Activated CD4-positive, alpha-beta T cell treated with anti-CD3 and anti-CD28 coated beads, Interleukin-2, Interleukin-6, amounts not matched to agents 100 ng/mL and 50 ng/mL, durations not matched to agents 16 hours and 8 hours (primary cell): ENCODE measurements around the gene TRIM29.

Source experiments
- DNase-seq: peaks from one replicate; pipeline ENCODE4 v3.0.0-alpha.2; 2020

TRIM29 gene

DNA sequence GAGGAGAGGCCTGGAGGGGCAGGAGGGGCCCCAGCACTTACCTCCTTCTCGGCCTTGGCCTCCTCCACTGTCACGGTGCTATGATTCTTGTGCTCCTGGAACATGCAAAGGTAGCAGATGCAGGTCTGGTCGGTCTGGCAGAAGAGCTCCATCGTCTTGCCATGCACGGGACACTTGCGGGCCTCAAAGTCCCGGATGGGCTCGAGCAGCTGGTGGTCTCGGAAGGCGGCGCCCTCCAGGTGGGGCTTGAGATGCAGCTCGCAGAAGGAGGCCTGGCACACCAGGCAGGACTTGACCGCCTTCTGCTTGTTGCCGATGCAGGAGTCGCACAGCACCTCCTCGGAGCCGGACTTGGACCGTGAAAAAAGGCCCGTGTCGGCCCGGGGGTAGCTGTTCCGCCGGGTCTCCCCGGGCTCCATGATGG lies 714 bp downstream of the TRIM29 start:
- no peak for DNase-seq

DNA sequence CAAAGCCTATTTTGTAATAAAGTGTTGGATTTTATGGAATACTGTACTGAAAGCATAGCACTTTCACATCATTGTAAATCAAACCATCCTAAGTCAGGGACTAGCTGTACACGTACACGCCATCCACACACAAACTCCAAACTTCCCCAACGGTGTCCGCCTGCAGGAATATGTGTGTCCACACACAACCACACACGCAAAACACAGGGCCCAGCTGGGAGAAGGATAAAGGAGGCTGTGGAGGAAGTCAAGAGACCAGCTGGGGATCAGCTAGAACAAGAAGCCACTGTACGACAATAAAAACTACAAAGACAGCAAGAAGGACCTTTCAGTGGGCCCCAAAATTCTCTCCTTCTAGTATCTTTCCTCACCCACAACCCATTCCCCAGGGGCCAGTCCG lies 1.6 kb downstream of the TRIM29 start:
- DNase-seq, result no peak

DNA sequence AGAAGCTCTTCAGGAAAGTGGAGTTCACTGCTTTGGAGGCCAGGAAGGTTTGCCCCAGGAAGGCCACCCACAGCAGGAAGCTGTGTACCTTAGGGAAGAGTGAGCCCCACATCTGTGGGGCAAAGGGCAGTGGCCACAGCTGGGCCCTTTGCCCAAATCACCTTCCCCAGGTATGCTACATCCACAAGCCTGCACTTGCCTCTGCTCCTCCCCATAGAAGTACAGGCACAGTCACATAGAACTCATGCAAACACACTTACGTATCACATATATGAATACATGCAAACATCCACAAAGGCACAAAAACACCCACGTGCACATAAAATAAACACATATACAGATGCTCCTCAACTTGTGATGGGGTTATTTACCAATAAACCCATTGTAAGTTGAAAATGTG lies 2.1 kb downstream of the TRIM29 start:
- DNase-seq, result no peak

DNA sequence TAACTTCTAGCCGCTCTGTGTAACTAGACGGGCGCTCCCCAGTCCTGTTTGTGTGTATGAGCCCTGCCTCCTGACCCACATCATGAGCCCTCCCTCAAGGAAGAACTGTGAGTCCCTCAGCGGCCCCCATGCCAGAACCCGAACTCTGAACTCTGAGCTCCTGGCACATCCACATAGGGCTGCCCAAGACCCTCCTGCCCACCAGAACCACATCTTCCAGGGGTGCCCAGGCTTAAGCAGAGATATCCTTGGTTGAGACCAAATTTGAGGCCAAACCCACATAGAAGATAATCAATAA lies 3.0 kb downstream of the TRIM29 start:
- no peak for DNase-seq

DNA sequence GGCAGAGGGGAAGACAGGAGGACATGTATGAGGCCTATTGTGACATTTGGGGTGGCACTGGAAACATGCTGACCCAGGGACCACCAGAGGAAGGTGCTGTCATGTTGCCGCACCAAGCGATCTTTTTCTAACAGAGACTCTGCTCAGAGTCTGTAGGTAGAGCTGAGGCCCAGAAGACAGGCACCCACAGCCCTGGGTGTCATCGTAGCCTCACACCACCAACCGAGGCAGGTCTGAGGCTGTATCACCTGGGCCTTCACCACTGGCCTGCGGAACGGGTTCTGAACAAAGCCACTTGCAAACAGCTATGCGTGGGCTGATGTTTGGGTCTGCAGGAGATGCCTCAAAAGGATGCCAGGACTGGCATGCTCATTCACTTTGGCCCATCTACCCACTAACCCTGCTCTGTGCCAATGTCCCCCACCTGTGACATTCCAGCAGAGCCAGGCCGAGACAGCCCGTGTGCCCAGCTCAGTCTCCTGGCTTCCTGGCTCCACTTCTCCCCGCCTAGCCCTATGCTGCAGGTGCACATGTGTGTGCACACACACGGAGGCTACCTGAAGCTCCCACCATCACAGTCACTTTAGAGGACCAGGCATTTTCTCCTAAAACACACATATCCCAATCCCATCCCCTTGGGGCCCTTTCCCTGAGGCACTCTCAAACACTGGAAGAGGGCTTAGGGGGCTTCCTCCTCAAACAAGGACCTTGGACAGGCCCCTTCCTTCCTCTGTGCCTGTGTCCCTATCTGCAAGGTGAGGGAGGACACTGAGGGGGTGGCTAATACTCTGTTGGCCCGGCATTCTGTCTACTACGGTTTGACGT lies 3.6 kb downstream of the TRIM29 start:
- no peak for DNase-seq

DNA sequence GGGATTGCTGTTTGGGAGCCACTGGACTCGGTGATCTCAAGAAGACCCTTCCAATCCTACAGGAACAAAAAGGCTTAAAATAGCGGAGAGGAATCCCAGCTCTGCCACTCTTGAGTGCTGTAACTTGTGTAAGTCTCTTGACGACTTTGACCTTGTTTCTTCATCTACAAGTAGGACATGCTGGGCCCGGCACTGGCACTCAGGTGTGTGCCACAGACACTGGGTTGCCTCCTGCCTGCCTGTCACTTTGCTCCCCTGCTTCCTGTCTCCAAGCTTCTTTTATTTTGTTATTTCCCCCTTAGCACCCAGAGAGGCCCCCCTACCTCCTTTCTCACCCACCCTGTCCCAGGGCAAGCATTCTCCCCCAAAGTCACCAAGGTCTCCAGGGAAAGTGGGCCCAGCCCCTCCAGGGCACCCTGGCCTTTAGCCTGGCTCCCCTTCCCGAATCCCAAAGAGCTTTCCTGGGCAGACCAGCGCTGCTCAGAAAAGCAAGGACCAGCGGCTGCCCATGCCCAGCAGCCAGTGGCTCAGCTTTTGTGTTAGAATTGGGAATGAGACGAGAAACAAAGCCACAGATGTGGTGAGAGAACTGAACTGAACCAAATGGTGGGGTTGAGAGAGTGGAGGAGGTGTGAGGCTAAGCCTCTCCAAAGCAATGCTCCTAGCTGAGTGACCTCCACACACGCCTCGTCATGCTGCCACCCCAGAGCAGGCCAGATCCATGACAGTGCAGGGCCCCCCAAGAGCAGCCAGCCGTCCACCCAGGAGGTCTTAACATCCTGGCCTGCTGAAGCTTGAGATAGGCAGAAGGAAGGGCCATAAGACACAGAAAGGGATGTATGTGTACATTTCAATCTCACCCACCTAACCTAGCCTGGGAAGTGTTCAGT lies 4.5 kb downstream of the TRIM29 start:
- DNase-seq, result no peak

DNA sequence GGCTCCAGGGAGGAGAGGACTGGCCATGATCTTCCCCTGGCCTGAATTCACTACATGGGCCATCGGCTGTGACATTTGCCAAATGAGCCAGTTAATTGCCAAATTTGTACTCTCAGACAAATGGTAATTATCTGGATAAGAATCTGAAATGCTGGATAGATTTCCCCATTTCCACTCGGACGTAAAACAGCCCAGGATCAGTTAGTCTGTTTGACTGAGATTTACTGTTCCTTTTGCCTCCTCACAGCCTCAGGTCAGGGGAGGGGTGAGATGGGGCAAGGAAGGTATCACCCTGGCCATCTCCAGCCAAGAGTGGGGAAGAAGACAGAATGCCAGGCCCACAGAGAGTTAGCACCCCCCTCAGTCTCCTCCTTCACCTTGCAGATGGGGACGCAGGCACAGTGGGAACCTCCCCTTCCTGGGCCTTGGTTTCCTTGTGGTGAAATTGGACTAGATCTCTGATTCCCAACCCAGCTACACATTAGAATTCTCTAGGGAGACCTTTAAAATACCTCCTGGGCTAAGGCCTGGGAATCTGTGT lies 5.2 kb downstream of the TRIM29 start:
- no peak for DNase-seq

DNA sequence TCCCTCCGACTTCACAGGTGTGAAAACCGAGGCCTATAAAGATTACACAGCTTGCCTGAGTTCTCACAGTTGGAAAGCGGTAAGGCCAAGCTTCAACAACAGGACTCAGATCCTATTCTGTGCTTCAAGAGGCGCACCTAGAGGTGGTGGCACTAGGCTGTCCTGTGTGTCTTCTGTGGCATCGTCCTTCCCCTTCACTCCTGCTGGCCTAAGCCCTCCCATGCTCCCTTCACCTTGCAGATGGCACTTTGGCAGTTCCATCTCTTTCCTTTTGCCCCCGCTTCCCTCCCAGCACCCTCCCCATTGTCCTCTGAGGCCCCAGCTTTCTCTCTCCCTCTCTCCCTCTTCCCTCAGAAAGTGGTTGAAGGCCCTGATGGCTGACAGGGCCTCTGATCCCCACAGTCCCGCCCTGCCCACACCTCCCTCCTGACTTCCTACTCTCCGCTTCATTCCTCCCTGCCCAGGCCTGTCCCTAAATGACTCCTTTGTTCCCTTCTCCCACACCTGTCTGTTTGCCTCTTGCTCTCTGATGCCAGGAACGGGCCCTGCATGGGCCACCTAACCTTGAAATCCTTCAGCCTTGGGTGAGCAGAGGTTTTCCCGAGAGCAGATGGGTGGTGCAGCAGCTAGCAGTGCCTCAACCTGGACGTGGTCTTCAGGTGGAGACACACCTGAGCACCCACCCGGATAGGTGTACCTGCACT lies 5.8 kb downstream of the TRIM29 start:
- no peak for DNase-seq

DNA sequence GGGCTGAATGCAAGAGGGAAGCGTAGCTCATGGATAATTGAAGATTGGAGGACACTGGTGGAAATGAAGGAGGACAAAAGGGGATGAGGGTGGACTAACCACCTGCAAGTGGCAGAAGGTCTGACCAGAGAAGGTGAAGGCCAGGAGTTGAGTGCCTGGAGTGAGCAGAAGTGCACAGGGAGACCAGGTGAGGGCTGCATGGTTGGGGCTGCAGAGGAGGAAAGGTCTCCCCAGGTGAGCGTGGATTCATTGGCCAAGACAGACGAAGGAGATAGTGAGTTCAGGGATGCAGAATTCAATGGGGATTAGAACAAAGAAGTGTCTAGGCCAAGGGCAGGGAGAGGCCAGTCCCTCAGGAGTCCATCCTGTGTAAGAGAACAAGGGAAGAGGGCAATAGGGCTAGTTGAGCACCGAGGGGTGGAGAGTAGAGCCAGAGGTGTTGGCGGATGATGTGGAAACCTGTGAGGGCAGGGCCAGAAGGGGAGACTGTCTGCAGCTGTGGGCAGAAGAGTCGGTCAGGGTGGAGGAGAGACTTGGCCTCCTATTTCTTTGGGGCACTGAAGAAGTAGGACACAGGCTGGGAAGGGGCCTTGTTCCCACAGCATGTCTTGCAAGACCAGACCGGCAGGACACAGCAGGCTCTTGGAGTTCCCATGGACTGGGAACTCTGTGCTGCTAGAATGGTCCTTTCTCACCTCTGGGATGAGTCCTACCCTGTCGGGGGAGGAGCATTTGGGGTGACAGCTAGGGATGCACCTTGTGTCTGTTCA lies 6.7 kb downstream of the TRIM29 start:
- no peak for DNase-seq

DNA sequence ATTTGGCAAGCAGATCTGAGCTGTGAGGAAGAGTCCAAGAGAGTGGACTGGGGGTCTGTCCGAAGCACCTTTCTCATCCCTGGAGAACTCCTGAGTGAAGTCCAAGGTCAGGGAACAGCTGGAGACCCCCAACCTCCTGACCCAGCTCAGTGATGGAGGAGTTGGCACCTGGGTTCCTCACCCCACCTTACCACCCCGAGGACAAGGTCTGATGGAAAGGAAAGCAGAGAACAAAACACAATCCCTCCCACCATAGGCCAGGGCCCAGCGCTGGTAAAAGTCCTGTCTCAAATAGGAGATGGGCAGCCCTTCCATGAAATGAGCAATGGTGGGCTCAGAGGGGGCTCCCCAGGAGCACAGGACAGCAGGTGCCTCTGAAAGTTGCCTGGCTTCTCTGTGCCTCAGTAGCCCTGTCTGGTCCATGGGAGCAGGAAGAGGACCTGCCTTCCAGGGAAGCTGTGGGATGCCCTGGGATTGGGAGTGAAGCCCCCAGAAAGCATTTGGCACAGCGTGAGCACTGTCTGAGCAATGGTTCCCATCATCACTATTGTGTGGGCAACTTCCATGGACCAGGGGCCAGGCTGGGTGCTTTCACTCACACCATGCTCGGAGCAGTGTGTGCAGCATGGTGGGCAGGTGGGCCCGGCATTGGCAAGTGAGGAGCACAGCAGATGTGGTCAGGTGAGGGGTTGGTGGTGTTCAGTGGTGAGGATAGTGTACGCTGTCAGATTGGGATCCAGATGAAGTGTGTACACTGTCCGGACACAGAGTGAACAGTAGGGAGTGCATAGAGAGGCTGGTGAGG lies 7.5 kb downstream of the TRIM29 start:
- no peak for DNase-seq

DNA sequence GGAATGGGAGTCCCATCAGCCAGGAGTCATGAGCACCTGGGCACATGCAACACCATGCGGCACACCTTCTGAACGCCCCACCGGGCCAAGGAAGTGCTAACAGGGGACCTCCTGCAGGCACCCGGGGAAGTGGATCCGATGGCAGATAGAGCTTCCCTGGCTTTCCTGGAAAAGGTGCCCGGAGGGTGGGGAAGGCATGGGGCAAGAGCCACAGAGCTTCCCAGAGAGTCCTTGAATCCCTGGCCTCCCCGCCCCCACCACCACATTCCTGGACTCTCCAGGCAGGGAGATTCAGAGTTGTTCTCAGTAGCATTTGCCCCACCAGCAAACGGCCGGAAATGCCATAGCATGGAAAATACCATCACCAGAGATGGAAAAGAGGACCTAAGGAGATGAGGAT lies 8.3 kb downstream of the TRIM29 start:
- no peak for DNase-seq

DNA sequence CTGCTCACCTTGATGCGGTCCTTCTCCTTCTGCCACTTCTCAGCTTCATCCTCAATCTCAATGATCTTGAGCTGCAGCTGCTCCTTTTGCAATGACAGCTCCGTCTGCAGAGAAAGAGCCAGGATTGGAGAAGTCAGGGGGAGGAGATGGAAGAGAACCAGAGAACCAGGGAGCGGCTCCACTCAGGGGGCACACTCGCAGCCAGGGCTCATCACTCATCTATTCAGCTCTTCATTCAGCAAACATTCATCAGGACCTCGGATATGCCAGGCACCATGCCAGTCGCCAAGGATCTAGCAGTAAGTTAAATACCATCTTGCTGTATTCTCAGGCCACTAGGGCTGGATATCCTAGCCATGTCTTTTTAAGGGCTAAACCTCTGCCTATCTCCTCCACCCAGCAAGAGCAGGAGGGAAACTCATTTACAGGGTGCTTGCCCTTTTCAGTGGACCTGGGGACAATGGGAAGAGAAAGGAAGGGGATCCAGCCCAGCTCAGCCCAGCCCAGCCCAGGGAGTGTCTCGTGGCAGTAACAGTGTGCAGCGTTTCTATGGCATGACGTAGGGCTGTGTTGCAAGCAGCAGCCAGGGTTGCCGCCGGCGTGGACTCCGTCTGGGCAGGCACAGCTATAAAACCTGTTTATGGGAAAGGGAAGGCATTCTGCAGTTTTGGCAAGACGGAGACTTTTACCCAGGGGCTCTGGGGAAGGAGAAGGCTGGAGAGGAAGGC lies 9.4 kb downstream of the TRIM29 start:
- no peak for DNase-seq

DNA sequence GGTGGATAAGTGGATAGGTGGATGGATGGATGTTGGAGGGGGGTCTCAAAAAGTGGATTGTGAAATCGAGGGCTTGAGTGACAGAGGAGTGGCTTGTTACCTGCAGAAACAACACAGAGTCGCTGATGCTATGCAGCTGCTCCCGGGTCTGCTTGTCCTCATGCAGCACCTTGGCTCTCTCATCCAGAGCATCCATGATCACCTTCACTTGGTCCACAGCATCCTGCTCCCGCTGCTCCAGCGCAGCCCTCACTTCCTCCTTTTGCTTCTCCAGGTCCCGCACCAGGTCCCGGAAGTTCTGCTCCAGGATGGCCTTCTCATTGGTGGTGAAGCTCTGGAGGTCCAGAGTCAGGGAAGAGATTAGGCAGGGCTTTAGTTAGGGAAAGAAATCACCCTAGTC lies 10.7 kb downstream of the TRIM29 start:
- no peak for DNase-seq

DNA sequence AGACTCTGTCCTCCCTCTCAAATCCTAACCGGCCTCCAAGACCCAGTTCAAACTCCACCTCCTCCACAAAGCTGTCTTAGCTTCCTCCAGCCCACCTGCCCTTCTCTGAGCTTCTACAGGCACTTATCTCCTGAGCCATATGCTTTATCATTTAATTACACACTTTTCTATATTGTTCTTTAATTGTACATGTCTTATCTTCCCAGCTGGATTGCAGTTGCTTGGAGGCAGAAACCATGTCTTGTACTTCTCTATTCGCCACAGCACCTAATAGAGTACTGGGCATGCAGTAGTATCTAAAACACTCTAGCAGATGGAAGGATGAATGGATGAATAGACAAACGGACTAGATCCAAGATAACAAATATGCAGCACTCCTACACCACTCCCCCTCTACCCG lies 11.3 kb downstream of the TRIM29 start:
- DNase-seq, result no peak

DNA sequence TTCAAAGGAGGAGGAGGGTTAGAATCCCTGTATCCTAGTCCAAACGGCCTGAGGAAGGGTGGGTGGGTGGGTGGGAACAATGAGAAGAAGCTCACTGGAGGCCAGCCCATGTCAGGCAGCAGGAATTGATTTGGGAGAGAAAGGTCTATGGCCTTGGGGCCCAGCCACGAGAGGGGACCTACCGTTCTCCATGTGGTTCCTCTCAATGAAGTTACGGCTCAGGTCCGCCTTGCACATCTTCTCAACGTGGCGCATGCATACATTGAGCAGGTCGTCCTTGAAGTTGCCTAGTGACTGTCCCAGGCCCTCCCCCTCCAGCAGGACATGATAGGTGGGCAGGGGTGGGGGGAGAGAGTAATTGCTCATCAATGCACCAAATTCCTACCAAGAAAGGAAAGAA lies 12.4 kb downstream of the TRIM29 start:
- no peak for DNase-seq

DNA sequence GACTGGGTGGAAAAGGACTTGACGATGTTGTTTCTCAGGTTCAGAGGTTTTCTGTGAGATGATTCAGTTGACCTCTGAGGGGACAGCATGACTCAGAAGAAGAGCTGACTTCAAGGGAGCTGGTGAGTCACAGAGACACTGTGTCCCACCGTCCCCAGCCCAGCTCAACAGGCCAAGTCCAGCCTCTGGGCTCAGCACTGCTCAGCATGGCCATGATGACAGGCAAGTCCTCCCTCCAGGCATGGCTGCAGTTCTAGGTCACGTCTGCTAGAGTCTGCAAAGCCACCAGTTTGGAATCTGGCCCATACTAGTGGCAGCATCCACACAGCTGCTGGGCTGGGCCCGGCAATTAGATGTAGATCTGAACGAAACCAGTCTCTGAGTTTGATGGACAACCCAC lies 12.9 kb downstream of the TRIM29 start:
- DNase-seq, result no peak

DNA sequence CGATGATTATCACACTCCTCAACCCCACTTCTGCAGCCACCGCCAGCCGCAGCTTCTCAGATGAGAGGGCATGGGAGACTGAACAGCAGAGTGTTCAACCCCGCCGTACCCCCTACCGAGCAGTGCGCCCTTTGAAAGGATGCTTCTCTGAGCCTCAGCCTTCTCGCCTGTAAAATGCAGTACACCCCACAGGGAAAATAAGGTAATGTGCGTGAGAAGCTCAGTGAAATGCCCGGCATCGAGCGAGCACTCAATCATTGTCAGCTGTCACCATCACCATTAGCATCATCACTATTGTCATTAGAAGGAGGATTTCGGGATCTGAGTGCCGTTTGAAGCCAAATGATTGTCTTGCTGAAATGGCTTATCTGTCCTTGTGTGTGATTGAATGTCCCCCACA lies 13.6 kb downstream of the TRIM29 start:
- no peak for DNase-seq

DNA sequence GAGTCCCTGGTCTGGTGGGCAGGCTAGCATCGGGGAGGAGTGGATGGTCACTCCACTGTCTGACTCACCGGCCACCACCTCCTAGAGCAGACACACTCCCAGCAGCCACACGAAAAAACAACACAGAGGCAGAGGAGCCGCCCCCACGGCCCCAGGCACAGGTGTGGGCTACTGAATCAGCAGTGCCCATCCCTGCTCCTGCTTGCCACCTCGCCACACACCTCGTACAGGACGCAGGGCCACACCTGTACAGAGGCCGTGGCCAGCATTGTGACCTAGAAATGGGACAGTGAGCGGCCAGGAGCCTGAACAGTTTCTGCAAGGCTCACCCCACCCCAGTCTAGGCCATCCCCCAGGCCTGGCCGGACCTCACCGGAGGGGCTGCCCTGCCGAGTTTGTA lies 14.0 kb downstream of the TRIM29 start:
- no peak for DNase-seq

DNA sequence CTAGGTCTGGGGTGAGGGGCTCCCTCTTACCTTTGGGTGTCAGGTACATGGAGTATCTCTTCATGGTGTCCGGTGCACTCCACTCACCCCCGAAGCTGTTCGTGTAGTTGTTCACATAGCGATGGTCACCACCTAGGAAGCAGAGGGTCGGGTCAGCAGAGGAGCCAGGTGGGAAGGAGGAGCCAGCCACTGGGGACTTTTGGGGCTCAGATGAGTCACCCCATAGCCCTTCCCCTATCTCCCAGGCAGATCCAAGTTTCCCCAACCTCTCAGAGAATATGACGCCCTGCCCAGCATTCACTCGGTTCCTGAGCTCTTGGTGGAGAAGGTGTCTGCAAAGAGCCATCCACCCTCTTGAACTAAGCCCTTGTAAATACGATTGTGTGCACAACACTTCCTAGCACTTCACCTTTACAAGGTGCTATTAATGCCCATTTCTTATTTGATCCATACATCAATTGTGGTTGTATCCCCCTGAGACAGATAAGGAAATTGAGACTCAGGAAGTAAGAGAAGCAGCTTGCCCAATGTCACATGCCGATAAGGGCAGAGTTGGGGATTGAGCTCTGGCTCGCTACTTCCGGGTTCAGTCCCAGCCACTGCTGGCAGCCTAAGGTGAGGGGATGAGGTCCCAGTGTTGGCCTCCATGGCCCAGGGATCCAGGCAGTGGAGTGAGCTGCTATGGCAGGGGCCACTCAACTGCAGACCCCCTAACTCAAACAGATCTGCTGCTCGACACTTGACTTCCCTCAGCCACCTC lies 14.8 kb downstream of the TRIM29 start:
- no peak for DNase-seq

DNA sequence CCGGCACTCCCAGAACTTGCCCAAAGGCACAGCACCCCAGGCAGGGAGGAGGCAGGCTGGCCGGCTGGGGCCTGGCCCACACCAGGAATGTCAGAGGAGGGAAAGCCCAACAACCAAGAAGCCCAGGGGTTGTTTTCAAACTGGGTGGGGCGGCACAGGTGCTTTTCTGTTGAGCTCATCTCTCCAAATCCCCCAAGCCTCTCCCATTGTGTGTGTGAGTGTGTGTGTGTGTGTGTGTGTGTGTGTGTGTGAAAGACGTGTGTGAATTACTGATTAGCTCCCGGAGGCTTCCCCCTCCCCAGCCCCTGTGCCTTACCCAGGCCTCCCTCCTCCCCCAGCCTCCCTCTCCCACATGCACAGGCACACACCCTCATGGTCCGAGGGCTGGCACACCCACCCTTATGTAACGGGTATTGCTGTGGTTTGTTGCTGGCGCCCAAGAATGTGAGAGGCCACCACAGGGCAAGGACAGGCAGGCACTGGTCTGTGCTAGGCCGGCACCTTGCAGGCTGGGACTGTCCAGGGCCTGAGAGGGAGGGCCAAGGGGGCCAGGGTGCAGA lies 15.9 kb downstream of the TRIM29 start:
- no peak for DNase-seq
